Lower leg skin (tissue), 3 donors: ENCODE measurements around the gene CMTM4.

Experiments
- CTCF ChIP-seq, 3 donors: fragments of 450-650 bp; IDR thresholded peaks; one replicate each; pipeline ENCODE4 v1.5.1; 2016; ENCODE audit warnings: antibody characterized with exemption in 3 of 3, mild to moderate bottlenecking in 3 of 3, moderate library complexity in 2 of 3
- POLR2A ChIP-seq, 2 donors: fragments of 450-650 bp; IDR thresholded peaks; one replicate each; pipeline ENCODE4 v1.6.1; 2016 to 2017; ENCODE audit warnings: antibody characterized with exemption in 2 of 2, mild to moderate bottlenecking in 1 of 2, moderate library complexity in 1 of 2

GRCh38 chr16:66740533-66740932, 44.0 kb upstream of the CMTM4 start:
- no peak for TF ChIP-seq CTCF (IDR thresholded peaks at IDR 0.05)
- TF ChIP-seq POLR2A (IDR thresholded peaks at IDR 0.05), result no peak
